Pancreas (tissue), 10 donors: ENCODE measurements around the gene KCTD8. TPM values are rescaled to one million over a fixed set of nuclear protein-coding genes. Genes with fewer than 3 reads are reported as not detected.

Experiments
- ATAC-seq, 4 donors: fragments of 200-7000 bp; cut with Tn5 transposase; one replicate each; pipeline versions ENCODE4 v1.8.0 to v1.9.1; 2020; ENCODE audit warnings: mild to moderate bottlenecking in 4 of 4, moderate library complexity in 4 of 4
- DNase-seq, 6 donors: peaks; one replicate each; pipeline ENCODE4 v3.0.0-alpha.2; 2020
- FAIRE-seq: peaks from 2 replicates; lab custom pipeline; 2012; peaks lifted over from hg19 to GRCh38; lab: Jason Lieb, UNC
- H3K27ac ChIP-seq, 4 donors: fragments of 200-600 bp; sonication (generic); 1 replicate in 3 of 4; 2 replicates in 1 of 4; pipeline versions ENCODE4 v1.5.0 to v1.8.0; 2020
- H3K27me3 ChIP-seq, 4 donors: fragments of 200-600 bp; one replicate each; pipeline ENCODE4 v1.8.0; 2021
- H3K36me3 ChIP-seq, 3 donors: fragments of 200-600 bp; sonication (generic) in 1 of 3; one replicate each; pipeline versions ENCODE4 v1.5.0 to v1.8.0; 2020 to 2021
- H3K4me1 ChIP-seq, 3 donors: fragments of 200-600 bp; one replicate each; pipeline ENCODE4 v1.8.0; 2021
- H3K4me3 ChIP-seq, 4 donors: fragments of 200-600 bp; sonication (generic) in 2 of 4; one replicate each; pipeline versions ENCODE4 v1.5.0 to v1.8.0; 2020 to 2021
- H3K9me3 ChIP-seq, 4 donors: fragments of 200-600 bp; one replicate each; pipeline ENCODE4 v1.8.0; 2021
- CTCF ChIP-seq, 4 donors: fragments of 200-600 bp; sonication (generic) in 3 of 4; IDR thresholded peaks; one replicate each; pipeline versions ENCODE4 v1.5.0 to v1.8.0; 2021; ENCODE audit warnings: antibody characterized with exemption in 4 of 4
- WGBS, 2 donors: extraction: QIAGEN DNeasy Blood & Tissue Kit; methylation state at CpG; one replicate each; pipeline ENCODE4 v1.1.7; 2013; 5-methylcytosine and 5-hydroxymethylcytosine counted together
- intact Hi-C, 3 donors: fragments of 100-400 bp; cut with DNase I; formaldehyde crosslinking; loops; one replicate each; pipeline versions ENCODE4 v1.11.1 to v1.14.2; 2022
- polyA plus RNA-seq, 2 donors: library from polyadenylated mRNA; stranded (reverse); fragments of 200-250 nt; gene quantifications; one replicate each; pipeline ENCODE4 v1.2.3, GENCODE V29; 2013
- total RNA-seq, 6 donors: library from RNA; stranded (reverse); fragmentation: NEBNext Ultra II Directional in 4 of 6; extraction: Animal tissue kit (Norgen Biotek cat#: 25700) in 4 of 6; gene quantifications; one replicate each; pipeline versions ENCODE4 v1.2.1 to v1.2.4, GENCODE V29; 2021 to 2023
- donor health status: healthy with polysubstance abuse.
- donor health status: DM: no; HTN: no; CAD: no; lungs with moderate emphysema.
- donor health status: DM: no; HTN: no; CAD: no.
- donor health status: control.
- donor health status: control.
- donor health status: Bipolar disorder and iron deficiency.
- donor health status: DM: yes; HTN: yes; CAD: no.
- donor health status: DM: no; HTN: no; CAD: no.
- donor health status: DM: no; HTN: no; CAD: no.
- donor health status: DM: yes; HTN: yes; CAD: no.

The KCTD8 gene
- total and polyA plus RNA-seq, 8 donors = 0.09 to 1.1 (median 0.25) TPM

- no peak for FAIRE-seq
- Histone ChIP-seq H3K27me3 (no peaks in the 10 kb centered on the region), H3K4me3 (no peak overlapping the region), H3K9me3 (no peaks in the 10 kb centered on the region), H3K36me3 (no peaks in the 10 kb centered on the region), H3K4me1 (no peaks in the 10 kb centered on the region), H3K27ac (no peak overlapping the region)
- intact Hi-C loops = no loop called here
- ATAC-seq = no peak
- 22 to 23% methylated on average over 1 of the region's 1 CpG for WGBS, 2 donors
- TF ChIP-seq CTCF (IDR thresholded peaks at IDR 0.05) = no peak
- no peak for DNase-seq
These were observed 105.8 kb downstream of the KCTD8 start for GRCh38 chr4:44342800-44343199.

- no peaks in the 10 kb centered on the region for H3K27me3 ChIP-seq
- H3K4me1 ChIP-seq = no peaks in the 10 kb centered on the region
- FAIRE-seq (no peak), ATAC-seq (no peak), DNase-seq (no peak)
- no peaks in the 10 kb centered on the region for H3K9me3 ChIP-seq
- H3K36me3 ChIP-seq = no peaks in the 10 kb centered on the region
- TF ChIP-seq CTCF (IDR thresholded peaks at IDR 0.05) = no peak
- no peak overlapping the region for H3K27ac ChIP-seq
- H3K4me3 ChIP-seq = no peak overlapping the region
- WGBS, 2 donors = 22 to 30% methylated on average over 2 of the region's 2 CpGs
- intact Hi-C loops = no loop called here
These were observed 121.9 kb downstream of the KCTD8 start for GRCh38 chr4:44326741-44327140.

- DNase-seq (no peak), FAIRE-seq (no peak), ATAC-seq (peak in 1 of 4 donors; percentile 51)
- 11 to 12% methylated on average over 2 of the region's 2 CpGs for WGBS, 2 donors
- no peak overlapping the region for H3K27ac ChIP-seq
- H3K36me3 ChIP-seq = no peaks in the 10 kb centered on the region
- H3K27me3 ChIP-seq = no peaks in the 10 kb centered on the region
- intact Hi-C loops = no loop called here
- no peaks in the 10 kb centered on the region for H3K9me3 ChIP-seq
- no peaks in the 10 kb centered on the region for H3K4me1 ChIP-seq
- H3K4me3 ChIP-seq = no peak overlapping the region
- no peak for TF ChIP-seq CTCF (IDR thresholded peaks at IDR 0.05)
These were observed 127.8 kb downstream of the KCTD8 start for GRCh38 chr4:44320833-44321232.

- ATAC-seq = no peak
- 59 to 61% methylated on average over 3 of the region's 3 CpGs for WGBS, 2 donors
- FAIRE-seq = no peak
- TF ChIP-seq CTCF (IDR thresholded peaks at IDR 0.05) = no peak
- Histone ChIP-seq H3K27me3 (no peaks in the 10 kb centered on the region), H3K36me3 (no peaks in the 10 kb centered on the region), H3K27ac (no peak overlapping the region), H3K9me3 (no peaks in the 10 kb centered on the region), H3K4me3 (no peak overlapping the region), H3K4me1 (no peaks in the 10 kb centered on the region)
- no peak for DNase-seq
- intact Hi-C loops = no loop called here
These were observed 129.5 kb downstream of the KCTD8 start for GRCh38 chr4:44319129-44319528.

- no peaks in the 10 kb centered on the region for H3K4me1 ChIP-seq
- H3K27ac ChIP-seq = no peak overlapping the region
- TF ChIP-seq CTCF (IDR thresholded peaks at IDR 0.05) = no peak
- no peak for FAIRE-seq
- DNase-seq = no peak
- intact Hi-C loops = no loop called here
- WGBS, 2 donors = 21 to 27% methylated on average over 1 of the region's 1 CpG
- no peaks in the 10 kb centered on the region for H3K27me3 ChIP-seq
- H3K36me3 ChIP-seq = no peaks in the 10 kb centered on the region
- no peak for ATAC-seq
- no peak overlapping the region for H3K4me3 ChIP-seq
- no peaks in the 10 kb centered on the region for H3K9me3 ChIP-seq
These were observed 134.9 kb downstream of the KCTD8 start for GRCh38 chr4:44313702-44314101.
